Measurements from ENCODE around the gene HEPACAM.

- TF ChIP-seq CTCF (conservative IDR thresholded peaks at IDR 0.05; ENCODE audit: low read depth, low read length) (no peak), EZH2phosphoT487 (IDR thresholded peaks at IDR 0.05; ENCODE audit: borderline replicate concordance, low read length) (no peak), EZH2 (IDR thresholded peaks at IDR 0.05; ENCODE audit: low read length, unreplicated experiment) (no peak)
Measured at GRCh38 chr11:124890151-124890550, 45.7 kb downstream of the HEPACAM start.

Data from PC-3 (cell line).